ENCODE data around the gene LZTS3.
"Not testable (repeated sequence)": the region's sequence is repeated elsewhere in the genome, so short reads cannot be mapped to it uniquely, and the experiment has no call there.

LZTS3 gene

DNA sequence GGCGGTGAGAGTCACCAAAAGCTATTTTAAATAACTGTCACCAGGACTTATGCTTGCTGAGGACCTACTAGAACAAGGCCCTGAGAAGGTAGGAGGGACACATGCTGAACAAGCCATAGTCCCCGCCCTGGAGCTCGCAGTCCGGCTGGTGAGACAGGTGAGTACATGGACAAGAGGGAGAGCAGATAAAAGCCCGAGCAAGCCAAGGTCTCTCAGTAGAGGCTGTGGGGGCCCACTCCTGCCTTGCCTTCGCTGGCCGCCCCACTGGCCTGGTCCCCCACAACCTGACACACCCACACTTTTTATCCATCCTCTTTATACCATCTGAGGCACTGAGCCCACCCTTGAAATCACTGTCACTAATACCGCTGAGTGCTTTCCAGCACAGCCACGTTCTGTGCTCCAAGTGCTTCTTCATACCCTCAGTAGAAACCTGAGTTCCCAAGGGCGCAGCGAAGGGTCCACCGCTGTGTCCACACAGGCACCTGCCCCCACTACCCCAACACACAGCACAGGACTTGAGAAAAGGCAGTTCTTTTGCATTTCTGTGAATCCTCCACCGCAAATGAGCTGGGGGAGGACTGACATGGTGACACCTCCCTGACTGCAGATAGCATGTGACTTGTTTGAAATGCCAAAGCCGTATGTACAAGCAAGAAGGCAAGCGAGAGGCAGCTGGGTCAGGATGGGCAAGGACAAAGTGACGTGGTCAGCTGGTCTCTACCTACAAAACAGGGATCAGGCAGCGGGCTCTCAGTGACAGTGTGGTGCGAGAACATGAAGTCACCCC is 19.1 kb upstream of the LZTS3 start:
- no peak for DNase-seq (ENCODE audit: low read depth in 2 of 2)

DNA sequence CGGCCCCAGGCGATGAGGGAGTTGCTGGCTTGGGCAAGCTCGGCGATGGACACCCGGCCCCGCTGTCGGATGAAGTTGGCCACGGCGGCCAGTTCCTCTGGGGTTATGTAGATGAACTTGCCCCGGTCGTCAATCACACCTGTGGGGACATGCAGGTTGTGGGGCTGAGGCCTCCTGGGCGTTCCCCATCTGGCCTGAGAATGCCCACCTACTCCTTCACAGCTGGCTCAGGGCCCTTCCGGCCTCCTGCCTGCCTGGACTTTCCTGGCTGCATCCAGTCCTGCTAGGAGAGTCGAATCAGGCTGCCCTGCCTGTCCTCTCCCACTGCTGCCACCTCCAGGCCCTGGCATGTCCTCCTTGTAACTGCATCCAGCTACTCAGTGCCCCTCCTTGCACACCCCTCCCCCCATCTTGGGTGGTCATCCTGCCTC is 17.3 kb upstream of the LZTS3 start:
- no peak for DNase-seq (ENCODE audit: low read depth in 2 of 2)

DNA sequence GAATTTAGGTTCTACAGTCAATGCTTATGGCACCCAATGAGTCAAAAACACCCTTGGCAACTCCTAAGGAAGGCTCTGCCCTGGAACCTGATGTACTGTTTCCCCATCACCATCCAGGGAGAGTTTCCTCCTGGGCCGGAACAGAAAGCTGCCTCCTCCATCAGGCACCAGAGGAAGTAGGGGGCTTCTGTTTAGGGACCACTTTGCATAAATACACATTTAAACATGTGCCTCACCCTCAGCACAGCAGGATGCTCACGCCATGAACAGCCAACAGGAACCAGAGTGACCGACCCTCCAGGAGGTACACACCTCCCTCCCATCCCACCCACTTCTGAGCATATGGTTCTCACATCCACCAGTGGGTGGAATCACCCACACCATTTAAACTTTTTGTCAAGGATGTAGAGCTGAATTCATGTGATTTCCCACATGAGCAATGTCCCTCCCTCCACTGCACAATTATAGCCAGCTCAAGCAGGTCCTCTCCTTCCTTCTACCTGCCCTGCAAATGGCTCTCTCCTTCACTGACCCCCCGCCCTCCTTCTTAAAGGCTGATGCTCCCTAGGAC is 16.3 kb upstream of the LZTS3 start:
- no peak for DNase-seq (ENCODE audit: low read depth in 2 of 2)

DNA sequence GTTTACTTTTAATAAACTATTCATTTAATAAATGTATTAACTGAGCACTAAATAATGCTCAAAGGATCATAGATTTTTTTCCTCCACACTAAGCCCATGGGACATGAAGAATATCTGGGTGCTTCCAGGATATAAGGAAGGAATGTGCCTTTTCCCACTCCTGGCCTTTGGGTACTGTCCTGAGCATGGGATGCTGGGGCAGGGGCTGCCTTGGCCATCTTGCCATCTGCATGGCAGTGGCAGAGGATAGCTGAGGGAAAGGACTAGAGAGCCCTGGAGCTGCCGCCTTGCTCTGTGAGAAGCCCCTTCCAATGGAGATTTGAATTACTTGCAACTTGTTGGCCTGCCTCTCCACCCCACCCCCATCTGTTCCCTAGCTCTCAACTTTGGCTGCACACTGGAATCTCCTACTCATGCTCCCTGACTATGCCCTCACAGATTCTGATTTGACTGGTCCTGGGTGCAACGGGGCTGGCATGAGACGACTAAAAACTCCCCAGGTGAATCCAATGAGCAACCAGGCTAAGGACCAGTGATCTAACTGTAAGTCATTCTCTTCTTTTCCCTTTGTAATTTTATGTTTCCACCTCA is 15.6 kb upstream of the LZTS3 start:
- DNase-seq (ENCODE audit: low read depth in 2 of 2): no peak

DNA sequence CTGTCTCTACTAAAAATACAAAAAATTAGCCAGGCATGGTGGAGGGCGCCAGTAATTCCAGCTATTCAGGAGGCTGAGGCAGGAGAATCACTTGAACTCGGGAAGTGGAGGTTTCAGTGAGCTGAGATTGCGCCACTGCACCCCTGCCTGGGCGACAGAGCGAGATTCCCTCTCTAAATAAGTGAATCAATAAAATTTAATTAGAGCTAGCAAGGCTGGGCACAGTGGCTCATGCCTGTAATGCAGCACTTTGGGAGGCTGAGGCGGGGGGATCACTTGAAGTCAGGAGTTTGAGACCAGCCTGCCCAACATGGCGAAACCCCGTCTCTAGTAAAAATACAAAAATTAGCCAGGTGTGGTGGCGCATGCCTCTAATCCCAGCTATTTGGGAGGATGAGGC is 14.5 kb upstream of the LZTS3 start:
- DNase-seq (ENCODE audit: low read depth in 2 of 2): not testable (repeated sequence)

DNA sequence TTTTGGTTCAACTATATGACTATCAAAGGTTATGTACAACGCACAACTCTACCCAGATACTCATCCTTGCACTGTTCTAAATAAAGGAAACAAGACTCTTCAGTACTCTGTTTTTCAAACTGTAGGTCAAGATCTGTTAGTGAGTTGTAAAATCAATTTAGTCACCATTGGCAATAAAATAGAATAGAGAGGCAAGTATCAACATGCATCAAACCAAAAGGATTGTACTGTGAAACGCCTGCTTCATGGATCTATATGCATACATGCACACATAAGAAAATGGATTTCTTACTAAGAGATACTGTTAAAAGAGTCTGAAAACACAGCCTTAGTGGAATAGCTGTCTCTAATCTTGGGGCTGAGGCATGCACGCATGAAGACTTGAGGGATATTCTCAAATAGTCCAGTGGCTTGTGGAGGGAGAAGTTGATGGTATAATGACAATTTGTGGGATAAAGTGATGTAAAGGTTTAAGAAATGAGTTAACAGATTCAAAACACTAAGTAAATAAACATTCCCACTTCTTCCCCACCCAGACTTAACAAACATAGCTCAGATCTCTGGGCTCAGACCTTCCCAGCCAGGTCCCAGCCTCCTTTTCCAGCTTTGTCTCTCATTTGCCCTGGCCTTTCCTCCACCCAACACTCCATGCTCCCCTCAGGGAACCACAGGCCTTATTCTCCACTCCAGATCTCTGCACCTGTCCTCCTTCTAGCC is 10.7 kb upstream of the LZTS3 start:
- no peak for DNase-seq (ENCODE audit: low read depth in 2 of 2)

DNA sequence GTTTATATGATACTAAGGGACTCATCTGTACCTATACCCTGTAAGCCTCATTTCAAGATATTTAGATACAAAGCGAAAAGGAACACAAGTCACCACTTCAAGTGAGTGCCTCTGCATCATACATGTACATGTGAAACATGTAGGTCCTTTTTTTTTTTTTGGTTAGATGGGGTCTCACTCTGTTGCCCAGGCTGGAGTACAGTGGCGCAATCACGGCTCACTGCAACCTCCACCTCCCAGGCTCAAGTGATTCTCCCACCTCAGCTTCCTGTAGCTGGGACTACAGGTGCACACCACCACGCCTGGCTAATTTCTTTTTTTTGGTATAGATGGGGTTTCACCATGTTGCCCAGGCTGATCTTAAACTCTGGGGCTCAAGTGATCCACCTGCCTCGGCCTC is 9.1 kb upstream of the LZTS3 start:
- not testable (repeated sequence) for DNase-seq (ENCODE audit: low read depth in 2 of 2)

DNA sequence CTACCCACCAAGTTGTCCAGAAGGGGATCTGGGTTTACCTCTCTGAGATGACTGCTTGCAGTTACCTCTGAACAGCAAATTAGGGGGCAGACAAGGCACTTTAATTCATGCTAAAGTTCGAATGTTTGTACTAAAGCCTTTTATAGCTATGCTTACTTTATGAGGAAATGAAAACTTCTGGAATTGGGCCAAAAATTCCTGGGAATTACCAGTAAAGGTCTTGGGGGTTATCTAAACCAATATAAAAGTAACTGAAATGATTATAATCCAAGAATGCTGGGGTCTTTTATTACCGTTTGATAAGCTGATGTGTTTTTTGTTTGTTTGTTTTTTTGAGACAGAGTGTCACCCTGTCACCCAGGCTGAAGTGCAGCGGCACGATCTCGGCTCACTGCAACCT is 7.9 kb upstream of the LZTS3 start:
- DNase-seq (ENCODE audit: low read depth in 2 of 2): no peak

DNA sequence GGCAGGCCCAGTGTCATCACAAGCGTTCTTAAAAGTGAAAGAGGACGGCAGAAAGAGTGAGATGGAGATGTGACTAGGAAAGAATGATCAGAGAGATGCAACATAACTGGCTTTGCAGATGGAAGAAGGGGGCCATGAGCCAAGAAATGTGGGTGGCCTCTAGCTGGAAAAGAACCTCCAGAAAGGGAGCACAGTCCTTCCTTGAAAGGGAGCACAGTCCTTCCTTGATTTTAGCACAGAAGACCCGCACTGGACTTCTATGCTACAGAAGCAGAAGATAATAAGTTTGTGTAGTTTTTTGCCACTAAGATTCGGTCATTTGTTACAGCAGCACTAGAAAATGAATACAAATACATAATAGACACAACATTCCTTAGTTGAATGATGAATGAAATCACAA is 7.0 kb upstream of the LZTS3 start:
- DNase-seq (ENCODE audit: low read depth in 2 of 2): no peak

DNA sequence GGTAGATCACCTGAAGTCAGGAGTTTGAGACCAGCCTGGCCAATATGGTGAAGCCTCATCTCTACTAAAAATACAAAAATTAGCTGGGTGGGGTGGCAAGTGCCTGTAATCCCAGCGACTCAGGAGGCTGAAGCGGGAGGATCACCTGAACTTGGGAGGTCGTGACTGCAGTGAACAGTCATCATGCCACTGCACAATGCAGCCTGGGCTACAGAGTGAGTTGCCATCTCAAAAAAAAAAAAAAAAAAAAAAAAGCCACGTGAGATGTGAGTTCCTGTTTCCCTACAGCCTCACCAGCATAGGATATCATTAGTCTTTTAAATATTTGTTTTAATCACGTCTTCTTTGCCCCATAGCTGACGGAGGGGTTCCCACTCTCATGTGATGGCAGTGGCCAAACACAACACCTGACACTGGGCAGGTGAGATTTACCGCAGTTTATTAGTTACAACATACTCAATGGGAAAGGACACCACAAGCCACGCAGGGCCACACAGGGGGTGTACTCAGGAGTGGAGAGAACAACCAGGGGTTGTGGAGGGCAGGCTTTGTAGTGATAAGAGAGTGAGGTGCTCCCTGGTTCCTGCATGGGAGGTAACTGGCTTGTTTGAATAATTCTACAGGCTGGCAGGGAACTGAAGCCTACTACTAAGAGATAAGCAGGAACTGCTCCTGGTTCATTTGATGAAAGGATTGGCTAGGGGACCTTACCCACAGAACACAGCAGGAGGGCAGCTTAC is 4.6 kb upstream of the LZTS3 start:
- no peak for DNase-seq (ENCODE audit: low read depth in 2 of 2)

DNA sequence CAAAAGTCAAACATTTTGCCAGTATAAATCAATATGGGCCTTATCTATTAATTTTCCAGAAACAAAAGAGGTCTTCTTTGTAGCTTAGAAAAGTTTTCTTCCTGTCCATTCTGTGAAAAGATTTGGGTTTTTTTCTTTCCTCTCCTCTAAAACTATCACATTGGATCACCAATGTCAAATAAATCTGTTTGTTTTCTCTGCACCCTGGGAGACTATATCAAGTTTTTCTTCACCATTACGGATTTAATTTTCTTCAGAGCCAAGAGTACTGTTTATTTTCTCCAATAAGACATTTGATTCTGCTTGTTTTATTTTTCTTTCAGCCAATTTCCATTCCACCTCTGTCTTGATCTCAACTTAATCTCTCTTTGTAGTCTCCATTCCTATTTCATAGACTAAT is 1.9 kb upstream of the LZTS3 start:
- DNase-seq (ENCODE audit: low read depth in 2 of 2): no peak

DNA sequence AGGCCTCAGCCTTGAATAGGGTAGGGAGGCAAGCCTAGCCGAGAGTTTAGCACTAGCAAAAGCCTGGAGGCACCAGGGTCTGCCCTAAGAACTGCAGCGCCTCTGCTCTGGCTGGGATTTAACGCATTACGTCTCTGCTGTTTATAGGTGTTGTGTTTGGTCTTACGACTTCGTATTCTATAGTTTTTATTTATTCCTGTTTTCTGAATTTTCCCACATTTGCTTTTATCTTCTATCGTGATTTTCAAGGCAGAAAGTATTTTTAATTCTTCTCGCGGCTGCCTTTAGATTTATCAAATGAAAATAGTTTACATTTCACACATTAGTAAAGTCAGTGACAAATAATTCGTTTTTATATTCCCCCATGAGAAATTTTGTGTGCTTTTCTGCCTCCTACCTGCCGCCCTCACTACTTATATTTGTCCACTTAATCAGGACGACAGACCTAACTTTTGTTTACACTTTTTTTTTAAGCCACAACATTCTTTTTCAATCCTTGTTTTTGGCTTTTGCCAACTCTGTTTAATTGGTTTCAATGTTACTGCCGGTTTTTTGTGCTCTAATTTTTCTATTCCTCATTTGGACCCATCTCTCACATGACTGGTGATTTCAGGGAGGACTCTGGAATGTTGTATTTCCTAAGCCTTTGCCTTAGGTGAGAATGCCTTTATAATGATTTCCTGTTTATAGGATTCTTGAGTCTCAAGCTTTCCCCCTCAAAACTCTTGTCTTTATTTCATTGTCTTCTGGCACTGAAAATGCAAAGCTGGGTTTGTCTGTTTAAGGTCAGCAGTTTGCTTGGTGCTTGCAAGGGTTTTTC is 1.3 kb upstream of the LZTS3 start:
- DNase-seq (ENCODE audit: low read depth in 2 of 2): no peak

DNA sequence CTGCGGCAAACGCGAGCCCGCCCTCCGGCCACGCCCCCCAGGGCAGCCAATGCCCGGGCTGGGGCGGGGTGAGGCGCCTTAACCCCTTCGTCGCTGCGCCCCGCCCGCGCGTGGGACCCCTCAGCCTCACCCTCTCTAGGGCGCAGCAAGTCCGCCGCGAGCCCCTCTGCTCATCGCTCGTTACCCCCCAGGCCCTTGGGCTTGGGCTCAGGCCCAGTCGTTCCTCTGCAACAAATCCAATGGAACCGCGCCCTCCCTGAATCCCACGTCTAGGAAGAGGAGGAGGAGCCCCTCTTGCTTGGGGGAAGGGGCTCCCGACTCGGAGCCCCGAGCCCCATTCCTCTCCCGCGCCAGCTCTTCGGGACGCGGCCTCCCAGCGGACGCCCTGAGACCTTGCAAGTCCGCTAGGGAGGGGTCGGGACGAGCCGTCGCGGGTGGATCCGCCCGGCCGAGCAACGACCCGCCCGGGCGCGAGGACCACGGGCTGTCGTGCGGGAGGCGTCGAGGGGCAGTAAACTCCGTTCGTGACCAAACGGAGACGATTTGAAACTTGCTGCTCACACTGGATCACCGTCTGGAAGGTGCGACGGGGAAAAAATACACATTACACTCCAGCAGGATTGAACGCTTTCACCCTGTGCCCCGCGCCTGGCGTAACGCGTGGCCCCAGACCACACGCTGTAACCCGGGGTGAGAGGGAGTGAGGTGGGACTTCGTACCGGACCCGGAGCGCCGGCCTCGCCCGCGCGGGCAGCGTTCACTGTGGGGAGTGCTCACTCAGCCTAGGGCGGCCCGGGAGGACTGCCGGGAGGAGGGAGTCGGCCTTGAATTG is 477 bp upstream of the LZTS3 start:
- DNase-seq (ENCODE audit: low read depth in 2 of 2): peak; percentile 72 to 80

DNA sequence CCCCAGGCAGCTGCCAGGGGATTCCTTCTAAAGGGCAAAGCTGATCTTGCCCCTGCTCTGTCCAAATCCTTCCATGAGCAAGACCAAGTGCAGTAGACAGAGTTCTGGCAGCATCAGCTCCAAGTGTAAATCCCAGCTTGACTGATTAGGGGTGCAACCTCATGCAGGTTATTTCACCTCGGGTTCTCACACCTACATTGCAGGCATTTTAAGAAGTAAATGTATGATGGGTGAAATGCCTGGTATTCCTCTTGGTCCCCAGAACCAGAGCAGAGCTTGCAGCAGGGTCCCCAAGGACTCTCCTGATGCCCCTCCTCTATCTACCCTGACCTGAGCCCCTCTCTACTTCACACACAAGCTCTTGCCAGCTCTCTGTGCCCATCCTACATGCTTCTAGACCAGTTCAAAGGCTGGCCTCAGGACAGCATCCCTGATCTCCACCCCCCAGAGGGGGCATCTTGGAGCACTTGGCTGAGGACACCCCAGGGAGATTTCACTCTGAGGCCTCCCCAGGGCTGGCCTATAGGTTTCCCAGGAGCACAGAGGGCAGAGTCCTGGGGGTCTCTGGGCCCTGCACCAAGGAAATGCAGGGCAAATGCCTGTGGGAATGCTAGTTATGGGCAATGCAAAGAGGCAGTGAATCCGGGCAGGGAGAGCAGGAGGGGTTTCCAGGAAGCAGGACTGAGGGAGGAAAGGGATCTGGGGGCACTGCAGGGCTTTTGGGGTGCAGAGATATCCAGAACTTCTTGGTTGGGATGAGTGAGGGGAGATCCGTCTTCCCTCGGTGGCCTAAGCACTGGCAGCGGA is 1.0 kb downstream of the LZTS3 start:
- no peak for DNase-seq (ENCODE audit: low read depth in 2 of 2)

DNA sequence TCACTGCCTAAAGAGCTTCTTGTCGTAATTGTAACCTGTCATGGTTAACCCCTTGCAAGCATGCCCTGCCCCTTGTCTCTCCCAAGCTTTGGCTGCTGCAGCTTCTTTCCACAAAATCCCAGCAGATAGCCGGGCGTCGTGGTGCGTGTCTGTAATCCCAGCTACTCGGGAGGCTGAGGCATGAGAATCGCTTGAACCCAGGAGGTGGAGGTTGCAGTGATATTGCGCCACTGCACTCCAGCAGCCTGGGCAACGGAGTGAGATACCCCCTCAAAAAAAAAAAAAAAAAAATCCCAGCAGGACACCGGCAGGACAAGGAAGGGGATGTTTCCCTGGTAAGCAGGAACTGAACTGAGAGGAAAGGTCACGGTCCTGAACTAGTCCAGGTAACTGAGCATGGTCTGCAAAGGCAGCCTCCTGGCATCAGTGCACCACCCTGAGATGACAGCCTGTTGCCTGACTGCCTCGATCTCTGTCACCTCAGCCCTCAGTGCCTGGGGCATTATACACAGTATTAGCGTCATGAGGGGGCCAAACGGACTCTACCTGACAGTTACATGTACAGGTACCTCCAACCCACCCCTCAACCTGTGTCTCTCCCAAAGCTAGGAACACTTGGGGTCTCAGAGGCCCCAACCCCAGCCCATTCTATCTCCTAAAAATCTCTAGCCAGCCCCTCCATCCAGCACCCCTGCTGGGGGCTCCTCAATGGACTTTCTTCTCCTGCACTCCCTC is 1.8 kb downstream of the LZTS3 start:
- DNase-seq (ENCODE audit: low read depth in 2 of 2): no peak

DNA sequence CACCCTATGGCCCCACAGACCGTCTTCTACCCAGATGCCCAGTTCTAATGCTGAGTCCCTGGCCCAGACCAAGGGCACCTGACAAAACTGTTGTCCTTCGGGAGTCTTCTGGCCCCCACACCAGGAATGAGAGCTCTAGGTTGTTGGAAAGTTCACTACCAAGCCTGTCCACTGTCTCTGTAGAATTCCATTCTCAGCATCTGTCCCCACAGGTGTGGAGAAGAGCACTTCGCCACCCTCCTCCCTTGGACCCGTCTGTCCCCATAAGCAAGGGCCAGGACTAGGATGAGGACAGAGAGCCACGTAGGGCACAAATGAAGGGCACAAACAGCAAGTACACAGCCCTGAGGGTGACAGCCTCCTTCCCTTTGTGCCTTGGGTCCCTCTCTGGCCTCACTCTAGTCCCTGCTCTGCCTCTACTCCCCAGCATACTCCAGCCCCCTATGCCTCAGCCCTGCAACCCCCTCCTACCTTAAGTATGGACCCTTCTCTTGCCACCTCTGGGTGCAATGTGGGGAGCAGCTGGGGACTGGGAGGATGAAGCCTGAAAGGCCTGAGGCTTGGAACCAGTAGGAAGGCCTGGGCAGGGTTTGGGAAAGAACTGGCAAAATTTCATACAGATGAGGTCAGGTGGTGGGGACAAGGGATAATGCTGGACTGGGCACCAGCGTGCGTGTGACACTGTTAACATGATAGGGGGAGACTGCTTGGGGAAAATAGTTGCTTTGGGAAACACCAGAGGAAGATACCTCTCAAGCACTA is 4.3 kb downstream of the LZTS3 start:
- DNase-seq (ENCODE audit: low read depth in 2 of 2): no peak

DNA sequence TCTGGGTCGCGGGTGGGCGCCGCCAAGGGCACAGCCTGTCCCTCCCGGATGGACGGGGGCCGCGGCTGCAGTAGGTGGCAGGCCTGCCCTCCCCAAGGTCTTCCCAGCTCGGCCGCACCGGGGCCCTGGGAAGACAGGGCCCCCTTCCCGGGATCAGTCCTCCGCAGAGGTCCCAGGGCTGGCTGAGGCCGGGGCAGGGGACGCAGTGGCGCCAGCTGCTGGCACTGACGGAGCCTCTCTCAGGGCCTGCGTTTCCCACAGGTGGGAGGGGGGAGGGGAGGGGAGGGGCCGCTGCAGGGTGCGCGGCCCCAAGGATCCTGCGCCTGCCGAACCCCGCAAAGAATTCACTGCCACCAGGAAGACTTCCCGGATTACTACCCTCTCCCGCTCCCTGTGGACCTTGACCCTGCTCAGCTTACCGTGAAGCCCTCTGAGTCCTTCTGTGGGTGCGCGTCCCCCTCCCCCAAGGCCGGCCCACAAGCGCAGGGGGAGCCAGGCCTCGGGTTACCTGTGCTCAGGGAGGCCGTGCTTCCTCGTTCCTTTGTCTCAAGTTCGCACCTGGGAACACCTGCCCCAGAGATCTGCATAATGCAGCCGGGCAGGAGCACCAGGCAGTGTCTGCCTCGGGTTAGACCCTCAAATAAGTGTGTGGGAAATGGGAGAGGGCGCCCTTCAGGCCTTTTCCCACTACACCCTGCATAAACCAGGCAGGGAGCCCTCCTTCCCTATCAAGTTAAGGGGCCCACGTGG is 5.1 kb downstream of the LZTS3 start:
- DNase-seq (ENCODE audit: low read depth in 2 of 2): no peak

Data from stimulated activated CD8-positive, alpha-beta memory T cell treated with anti-CD3 and anti-CD28 coated beads, Interleukin-15, amount 100 ng/mL, for 4 hours (primary cell).